Measurements from ENCODE around the gene MYO10.

GRCh38 chr5:16788957-16789356 is 147.1 kb downstream of the MYO10 start:
- TF ChIP-seq POLR2A (IDR thresholded peaks at IDR 0.05) (no peak), CTCF (IDR thresholded peaks at IDR 0.05) (no peak)
